Measurements from ENCODE around the gene ADCY2. TPM values are rescaled to one million over a fixed set of nuclear protein-coding genes. Genes with fewer than 3 reads are reported as not detected.

Gene ADCY2
- total and polyA plus RNA-seq, 2 of the 13 experiments (the other 11 are each of a cell fraction or from before 2014, with no cell fraction given) = not detected

DNA sequence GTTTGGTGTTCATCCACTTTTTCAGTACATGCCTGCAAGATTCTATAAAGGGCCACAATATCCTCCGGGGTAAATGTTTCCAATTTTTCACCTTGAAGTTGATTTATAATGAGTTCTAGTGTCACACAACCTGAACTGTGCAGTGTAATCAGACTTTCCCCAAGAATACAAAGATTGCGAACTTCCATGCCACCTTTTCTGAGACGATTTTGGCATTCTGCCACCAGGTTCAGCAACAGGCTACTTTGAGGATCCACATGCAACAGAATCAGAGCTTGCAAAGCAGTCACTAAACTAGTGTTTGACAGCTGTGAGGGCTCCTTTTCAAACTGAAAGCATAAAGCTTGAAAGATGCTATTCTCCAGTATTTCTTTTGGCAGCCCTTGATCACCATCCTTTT is 471.3 kb downstream of the ADCY2 start (continued):
- TF ChIP-seq, protein P1, sequence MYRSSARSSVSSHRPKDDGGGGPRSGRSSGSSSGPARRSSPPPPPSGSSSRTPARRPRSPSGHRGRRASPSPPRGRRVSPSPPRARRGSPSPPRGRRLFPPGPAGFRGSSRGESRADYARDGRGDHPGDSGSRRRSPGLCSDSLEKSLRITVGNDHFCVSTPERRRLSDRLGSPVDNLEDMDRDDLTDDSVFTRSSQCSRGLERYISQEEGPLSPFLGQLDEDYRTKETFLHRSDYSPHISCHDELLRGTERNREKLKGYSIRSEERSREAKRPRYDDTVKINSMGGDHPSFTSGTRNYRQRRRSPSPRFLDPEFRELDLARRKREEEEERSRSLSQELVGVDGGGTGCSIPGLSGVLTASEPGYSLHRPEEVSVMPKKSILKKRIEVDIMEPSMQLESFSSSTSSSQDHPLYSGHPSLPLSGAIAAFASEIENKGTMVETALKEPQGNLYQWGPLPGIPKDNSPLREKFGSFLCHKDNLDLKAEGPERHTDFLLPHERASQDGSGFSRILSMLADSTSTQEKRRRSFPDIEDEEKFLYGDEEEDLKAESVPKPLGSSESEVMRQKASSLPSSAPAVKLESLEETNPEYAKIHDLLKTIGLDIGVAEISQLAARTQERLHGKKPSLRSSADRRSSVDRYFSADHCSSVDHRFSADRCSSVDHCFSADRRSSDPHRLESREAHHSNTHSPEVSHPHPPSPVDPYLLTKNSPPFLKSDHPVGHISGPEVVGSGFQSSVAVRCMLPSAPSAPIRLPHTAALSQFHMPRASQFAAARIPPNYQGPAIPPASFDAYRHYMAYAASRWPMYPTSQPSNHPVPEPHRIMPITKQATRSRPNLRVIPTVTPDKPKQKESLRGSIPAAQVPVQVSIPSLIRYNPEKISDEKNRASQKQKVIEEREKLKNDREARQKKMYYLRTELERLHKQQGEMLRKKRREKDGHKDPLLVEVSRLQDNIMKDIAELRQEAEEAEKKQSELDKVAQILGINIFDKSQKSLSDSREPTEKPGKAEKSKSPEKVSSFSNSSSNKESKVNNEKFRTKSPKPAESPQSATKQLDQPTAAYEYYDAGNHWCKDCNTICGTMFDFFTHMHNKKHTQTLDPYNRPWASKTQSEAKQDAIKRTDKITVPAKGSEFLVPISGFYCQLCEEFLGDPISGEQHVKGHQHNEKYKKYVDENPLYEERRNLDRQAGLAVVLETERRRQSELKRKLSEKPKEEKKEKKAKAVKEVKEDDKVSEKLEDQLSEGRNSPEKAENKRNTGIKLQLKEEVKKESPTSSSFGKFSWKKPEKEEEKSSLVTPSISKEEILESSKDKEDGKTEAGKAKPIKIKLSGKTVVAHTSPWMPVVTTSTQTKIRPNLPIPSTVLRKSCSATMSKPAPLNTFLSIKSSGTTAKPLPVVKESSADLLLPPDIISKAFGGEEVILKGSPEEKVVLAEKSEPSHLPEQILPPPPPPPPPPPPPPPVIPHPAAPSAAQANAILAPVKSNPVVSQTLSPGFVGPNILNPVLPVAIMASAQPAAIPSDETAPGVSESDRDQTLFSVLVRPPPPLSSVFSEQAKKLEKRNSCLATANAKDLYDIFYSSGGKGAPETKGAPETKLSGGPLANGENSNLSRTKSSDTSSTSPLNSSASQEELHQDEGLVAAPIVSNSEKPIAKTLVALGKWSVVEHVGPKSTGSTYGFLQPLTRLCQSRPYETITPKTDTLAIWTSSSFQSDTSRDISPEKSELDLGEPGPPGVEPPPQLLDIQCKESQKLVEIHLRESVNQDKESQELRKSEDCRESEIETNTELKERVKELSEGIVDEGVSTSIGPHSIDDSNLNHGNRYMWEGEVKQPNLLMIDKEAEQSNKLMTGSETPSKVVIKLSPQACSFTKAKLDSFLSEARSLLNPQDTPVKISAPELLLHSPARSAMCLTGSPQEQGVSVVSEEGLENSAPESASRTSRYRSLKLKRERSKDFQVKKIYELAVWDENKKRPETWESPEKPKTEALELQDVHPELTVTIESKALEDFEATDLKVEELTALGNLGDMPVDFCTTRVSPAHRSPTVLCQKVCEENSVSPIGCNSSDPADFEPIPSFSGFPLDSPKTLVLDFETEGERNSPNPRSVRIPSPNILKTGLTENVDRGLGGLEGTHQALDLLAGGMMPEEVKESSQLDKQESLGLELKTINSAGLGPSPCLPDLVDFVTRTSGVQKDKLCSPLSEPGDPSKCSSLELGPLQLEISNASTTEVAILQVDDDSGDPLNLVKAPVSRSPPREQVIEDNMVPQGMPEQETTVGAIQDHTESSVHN (CRISPR knock-in tag; IDR thresholded peaks at IDR 0.05) = no peak
- TF ChIP-seq RAD51 (IDR thresholded peaks at IDR 0.05; ENCODE audit: borderline replicate concordance) (no peak), TSC22D2 (CRISPR knock-in tag; IDR thresholded peaks at IDR 0.05; ENCODE audit: borderline replicate concordance) (no peak), ZBTB3 (CRISPR knock-in tag; IDR thresholded peaks at IDR 0.05; ENCODE audit: borderline replicate concordance, low read depth) (no peak), ZNF441 (CRISPR knock-in tag; IDR thresholded peaks at IDR 0.05; ENCODE audit: borderline replicate concordance) (no peak), ZNF3 (CRISPR knock-in tag; IDR thresholded peaks at IDR 0.05) (no peak)
